Ovary (tissue), 9 donors: ENCODE results near the gene MOGAT1. TPM values are rescaled to one million over a fixed set of nuclear protein-coding genes. Genes with fewer than 3 reads are reported as not detected.

ENCODE experiments used
- DNase-seq, 5 donors: peaks; one replicate each; pipeline ENCODE4 v3.0.0-alpha.2; 2019 to 2020
- H3K27ac ChIP-seq, 2 donors: fragments of 200-600 bp; one replicate each; pipeline versions ENCODE4 v1.5.1 to v1.8.0; 2019 to 2022
- H3K27me3 ChIP-seq: fragments of 200-600 bp; one replicate; pipeline ENCODE4 v1.8.0; 2022
- H3K36me3 ChIP-seq: fragments of 200-600 bp; sonication (generic); one replicate; pipeline ENCODE4 v1.5.1; 2019
- H3K4me1 ChIP-seq: one replicate; pipeline ENCODE4 v1.8.1; 2013; ENCODE audit warnings: mild to moderate bottlenecking, moderate library complexity; ENCODE audit not compliant: insufficient read depth
- H3K4me3 ChIP-seq: fragments of 200-600 bp; sonication (generic); one replicate; pipeline ENCODE4 v1.5.1; 2017
- H3K9me3 ChIP-seq, 2 donors: fragments of 200-600 bp in 1 of 2; sonication (generic) in 1 of 2; one replicate each; pipeline versions ENCODE4 v1.5.1 to v1.8.1; 2013 to 2019; ENCODE audit warnings: mild to moderate bottlenecking in 1 of 2, moderate library complexity in 1 of 2
- CTCF ChIP-seq, 3 donors: fragments of 450-650 bp in 2 of 3; fragments of 200-600 bp in 1 of 3; IDR thresholded peaks; one replicate each; pipeline versions ENCODE4 v1.5.1 to v1.8.0; 2016 to 2022; ENCODE audit warnings: antibody characterized with exemption in 3 of 3, mild to moderate bottlenecking in 1 of 3
- EP300 ChIP-seq: sonication (generic); formaldehyde crosslinking; IDR thresholded peaks from one replicate; pipeline ENCODE4 v1.6.1; 2017; ENCODE audit warnings: antibody characterized with exemption
- POLR2A ChIP-seq: fragments of 450-650 bp; IDR thresholded peaks from one replicate; pipeline ENCODE4 v1.6.1; 2017; ENCODE audit warnings: antibody characterized with exemption, mild to moderate bottlenecking, moderate library complexity
- WGBS, 3 donors: extraction: QIAGEN DNeasy Blood & Tissue Kit in 1 of 3; methylation state at CpG; one replicate each; pipeline versions ENCODE4 v1.1.5 to v1.1.7; 2013 to 2017; 5-methylcytosine and 5-hydroxymethylcytosine counted together
- intact Hi-C, 4 donors: fragments of 100-400 bp; cut with DNase I; formaldehyde crosslinking; loops; one replicate each; pipeline versions ENCODE4 v1.11.0 to v1.15.1; 2022 to 2023
- polyA plus RNA-seq, 2 donors: library from polyadenylated mRNA; stranded (reverse); fragments of 200-250 nt in 1 of 2; fragments of 350-450 nt in 1 of 2; fragmentation: Illumina TruSeq in 1 of 2; extraction: RNeasy Lipid Tissue Mini Kit (QIAGEN cat#74804) in 1 of 2; gene quantifications; one replicate each; pipeline ENCODE4 v1.2.3, GENCODE V29; 2013 to 2014
- total RNA-seq, 7 donors: library from RNA; depleted of rRNA in 2 of 7; stranded (reverse); fragments of >200 nt in 2 of 7; fragmentation: NEBNext Ultra II Directional in 3 of 7; extraction: Animal tissue kit (Norgen Biotek cat#: 25700) in 3 of 7; gene quantifications; one replicate each; pipeline versions ENCODE4 v1.1.0 to v1.2.4, GENCODE V29; 2016 to 2023
- donor health status: DM: no; HTN: no; CAD: no; lungs with moderate emphysema.
- donor health status: DM: no; HTN: no; CAD: no.
- donor health status: Bipolar disorder and iron deficiency.
- donor health status: DM: yes; HTN: yes; CAD: no.
- donor health status: DM: no; HTN: no; CAD: no.
- donor health status: DM: yes; HTN: yes; CAD: no.

The MOGAT1 gene
- total and polyA plus RNA-seq, 9 donors: not detected

DNA sequence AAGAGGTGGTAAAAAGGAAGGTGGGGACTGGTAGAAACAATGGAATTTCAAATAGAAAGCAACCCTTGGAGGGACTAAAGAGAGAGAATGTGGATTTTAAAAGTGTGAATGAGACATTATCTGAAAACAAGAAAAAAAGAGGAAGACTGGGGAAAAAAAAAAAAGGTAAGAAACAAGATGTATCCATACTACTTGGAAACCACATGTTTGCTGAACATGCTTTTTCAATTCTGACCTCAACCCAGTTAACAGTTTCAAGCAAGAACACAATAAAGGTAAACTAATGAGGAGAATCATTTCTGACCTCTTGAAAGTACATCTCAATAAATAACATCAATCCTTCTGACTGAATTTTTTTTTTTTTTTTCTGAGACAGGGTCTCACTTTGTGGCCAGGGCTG is 18.2 kb upstream of the MOGAT1 start:
- intact Hi-C loops: loop anchor here in 1 of 4 donors (10.0 kb wide), 1 partner anchor 1302 kb away; the partner anchor contains the start of gene MRPL44
- Histone ChIP-seq H3K4me1 (peaks cover 6% of the 10 kb centered on the region), H3K4me3 (no peak overlapping the region), H3K27me3 (no peaks in the 10 kb centered on the region), H3K9me3 (no peaks in the 10 kb centered on the region), H3K36me3 (no peaks in the 10 kb centered on the region), H3K27ac (no peak overlapping the region)
- TF ChIP-seq POLR2A: no peak
- TF ChIP-seq CTCF (IDR thresholded peaks at IDR 0.05): no peak
- no peak for DNase-seq

DNA sequence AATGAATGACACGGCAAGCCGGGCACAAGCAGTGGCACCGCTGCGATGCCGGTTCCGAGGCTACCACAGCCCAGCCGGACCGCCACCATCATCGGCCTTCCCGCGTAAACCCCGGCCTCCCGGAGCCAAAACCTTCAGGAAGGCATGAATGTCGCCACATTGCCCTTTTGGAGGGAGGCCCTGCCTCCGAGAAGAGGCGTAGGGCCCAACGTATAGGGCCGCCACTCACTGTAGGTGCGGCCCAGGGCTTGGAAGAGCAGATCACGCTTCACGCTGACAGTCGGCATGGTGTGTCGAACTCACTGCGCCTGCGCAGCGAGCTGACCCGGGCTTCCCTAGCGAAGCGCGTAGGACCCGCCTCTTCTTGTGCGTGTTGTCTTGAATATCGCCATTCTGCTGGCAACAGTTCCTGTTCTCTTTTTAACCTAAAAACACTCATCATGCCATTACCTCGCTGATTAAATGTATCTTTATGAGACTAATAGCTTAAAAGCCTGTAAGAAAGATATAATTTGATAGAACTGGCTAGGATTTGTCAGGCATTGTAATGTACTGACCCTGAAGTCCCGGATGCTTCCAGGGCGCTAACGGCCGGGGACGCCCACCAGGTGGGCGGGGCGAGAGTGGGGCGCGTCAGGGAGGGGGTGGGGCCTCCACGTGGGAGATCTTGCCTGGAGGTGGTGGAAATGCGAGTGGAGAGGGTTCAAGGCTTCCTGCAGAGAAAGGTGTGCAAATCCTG is 15.5 kb upstream of the MOGAT1 start, which contains the start of gene FARSB:
FARSB (minus strand) TSS at position 306 of the 739 bp plus-strand sequence; CDS start at position 287, 19 bp downstream.
- TF ChIP-seq POLR2A (peak; percentile 59), CTCF (IDR thresholded peaks at IDR 0.05) (no peak)
- no peaks in the 10 kb centered on the region for H3K9me3 ChIP-seq
- DNase-seq: peak; percentile 92 to 96 (median 94)
- 0 to 1% (median 0%) methylated on average over 44 to 45 of the region's 45 CpGs for WGBS, 3 donors
- H3K36me3 ChIP-seq: no peaks in the 10 kb centered on the region
- intact Hi-C loops: loop anchor here in 1 of 4 donors (10.0 kb wide), 1 partner anchor 1299 kb away; the partner anchor contains the start of gene MRPL44
- H3K27me3 ChIP-seq: no peaks in the 10 kb centered on the region
- peaks cover 6% of the 10 kb centered on the region for H3K4me1 ChIP-seq
- peak within 1 kb of the TSS; percentile 96 for H3K4me3 ChIP-seq
- H3K27ac ChIP-seq: peak within 1 kb of the TSS; percentile 76 to 96

DNA sequence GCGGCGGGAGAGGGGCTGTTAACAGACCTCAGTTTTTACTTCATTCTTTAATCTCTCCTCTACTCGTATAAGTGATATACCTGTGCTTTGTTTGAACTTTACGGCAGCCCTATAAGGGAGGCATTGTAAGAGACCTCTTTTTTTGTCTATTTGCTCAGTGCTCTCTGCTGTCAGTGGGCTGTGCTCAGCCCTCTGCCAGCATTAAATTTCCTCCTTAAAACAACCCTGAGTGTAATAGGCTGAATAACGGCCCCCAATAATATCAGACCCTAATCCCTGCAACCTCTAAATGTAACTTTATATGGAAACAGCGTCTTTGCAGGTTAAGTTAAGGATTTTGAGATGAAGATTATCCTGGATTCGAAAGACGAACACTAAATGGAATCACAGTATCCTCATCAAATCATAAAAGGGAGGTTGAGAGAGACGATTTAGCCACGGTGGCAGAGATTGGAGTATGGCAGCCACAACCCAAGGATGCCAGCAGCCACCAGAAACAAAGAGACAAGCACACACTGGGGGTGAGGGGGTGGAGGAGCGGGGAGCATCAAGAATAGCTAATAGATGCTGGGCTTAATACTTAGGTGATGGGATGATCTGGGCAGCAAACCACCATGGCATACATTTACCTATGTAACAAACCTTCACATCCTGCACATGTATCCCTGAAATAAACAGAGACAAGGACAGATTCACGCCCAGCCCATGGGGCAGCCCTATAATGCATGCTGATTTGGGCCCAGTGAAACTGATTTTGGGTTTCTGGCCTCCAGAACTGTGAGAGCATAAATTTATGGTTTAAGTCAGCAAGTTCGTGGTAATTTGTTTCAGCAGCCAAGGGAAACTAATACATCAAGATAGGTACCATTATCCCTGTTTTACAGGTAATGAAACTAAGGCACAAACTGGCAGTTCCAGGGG is 14.7 kb upstream of the MOGAT1 start:
- peak overlapping the region in 1 of 2 donors; percentile 96 for H3K27ac ChIP-seq
- H3K36me3 ChIP-seq: no peaks in the 10 kb centered on the region
- no peaks in the 10 kb centered on the region for H3K9me3 ChIP-seq
- WGBS, 3 donors: 17 to 18% (median 17%) methylated on average over 13 of the region's 13 CpGs
- intact Hi-C loops: loop anchor here in 1 of 4 donors (10.0 kb wide), 1 partner anchor 1298 kb away; the partner anchor contains the start of gene MRPL44
- H3K4me3 ChIP-seq: peak overlapping the region; percentile 96
- TF ChIP-seq POLR2A (no peak), EP300 (no peak), CTCF (IDR thresholded peaks at IDR 0.05) (no peak)
- H3K4me1 ChIP-seq: peaks cover 6% of the 10 kb centered on the region
- H3K27me3 ChIP-seq: no peaks in the 10 kb centered on the region
- DNase-seq: no peak

GRCh38 chr2:222663479-222663878 is 8.0 kb upstream of the MOGAT1 start:
- 62 to 71% (median 66%) methylated on average over 3 of the region's 3 CpGs for WGBS, 3 donors
- no peaks in the 10 kb centered on the region for H3K27me3 ChIP-seq
- intact Hi-C loops: no loop called here
- no peaks in the 10 kb centered on the region for H3K9me3 ChIP-seq
- no peak for DNase-seq
- TF ChIP-seq POLR2A (no peak), EP300 (no peak), CTCF (IDR thresholded peaks at IDR 0.05) (no peak)
- H3K27ac ChIP-seq: no peak overlapping the region
- no peaks in the 10 kb centered on the region for H3K4me1 ChIP-seq
- H3K4me3 ChIP-seq: no peak overlapping the region
- no peaks in the 10 kb centered on the region for H3K36me3 ChIP-seq
